ENCODE results near the gene STK38. TPM values are rescaled to one million over a fixed set of nuclear protein-coding genes. Genes with fewer than 3 reads are reported as not detected.

STK38 gene
- 15.5 to 16.9 TPM (median 15.9 TPM) in 5 replicates for total RNA-seq (2022; extraction: Qiagen RNA extraction; ENCODE audit: low read depth)

GRCh38 chr6:36546920-36547645, at the start of gene STK38:
Gene STK38 (minus strand): TSS chr6:36547479. CDS start chr6:36540202, 7,277 bp downstream.

GRCh38 chr6:36594029-36594815, 46.9 kb upstream of the STK38 start, which contains the start of gene SRSF3:
Gene SRSF3 (plus strand): TSS chr6:36594362. CDS start chr6:36596763, 2,401 bp downstream.

Other genes starting within 250 kb of the STK38 start
- gene BNIP5, start 210.6 kb downstream of the STK38 start, total RNA-seq (2022; extraction: Qiagen RNA extraction; ENCODE audit: low read depth): 0.06 TPM in 1 of 5 replicates, not detected in the others
- gene ETV7, start 159.8 kb downstream of the STK38 start, total RNA-seq (2022; extraction: Qiagen RNA extraction; ENCODE audit: low read depth): 0.15 to 0.29 TPM (median 0.18 TPM) in 3 of 5 replicates, not detected in the others
- not detected in 5 replicates for gene PXT1, start 104.6 kb downstream of the STK38 start, total RNA-seq (2022; extraction: Qiagen RNA extraction; ENCODE audit: low read depth)
- 15.1 to 19.7 TPM (median 18.1 TPM) in 5 replicates for gene KCTD20, start 104.5 kb downstream of the STK38 start, total RNA-seq (2022; extraction: Qiagen RNA extraction; ENCODE audit: low read depth)
- 470 to 652 TPM (median 494 TPM) in 5 replicates for gene SRSF3, start 46.9 kb upstream of the STK38 start, total RNA-seq (2022; extraction: Qiagen RNA extraction; ENCODE audit: low read depth)
- gene CDKN1A, start 131.2 kb upstream of the STK38 start, total RNA-seq (2022; extraction: Qiagen RNA extraction; ENCODE audit: low read depth): 301 to 381 TPM (median 362 TPM) in 5 replicates
- 0.02 to 0.06 TPM (median 0.05 TPM) in 4 of 5 replicates, not detected in the other for gene RAB44, start 150.3 kb upstream of the STK38 start, total RNA-seq (2022; extraction: Qiagen RNA extraction; ENCODE audit: low read depth)